ENCODE results near the gene USP34.
"Not testable (repeated sequence)": the region's sequence is repeated elsewhere in the genome, so short reads cannot be mapped to it uniquely, and the experiment has no call there.

The USP34 gene, protein sequence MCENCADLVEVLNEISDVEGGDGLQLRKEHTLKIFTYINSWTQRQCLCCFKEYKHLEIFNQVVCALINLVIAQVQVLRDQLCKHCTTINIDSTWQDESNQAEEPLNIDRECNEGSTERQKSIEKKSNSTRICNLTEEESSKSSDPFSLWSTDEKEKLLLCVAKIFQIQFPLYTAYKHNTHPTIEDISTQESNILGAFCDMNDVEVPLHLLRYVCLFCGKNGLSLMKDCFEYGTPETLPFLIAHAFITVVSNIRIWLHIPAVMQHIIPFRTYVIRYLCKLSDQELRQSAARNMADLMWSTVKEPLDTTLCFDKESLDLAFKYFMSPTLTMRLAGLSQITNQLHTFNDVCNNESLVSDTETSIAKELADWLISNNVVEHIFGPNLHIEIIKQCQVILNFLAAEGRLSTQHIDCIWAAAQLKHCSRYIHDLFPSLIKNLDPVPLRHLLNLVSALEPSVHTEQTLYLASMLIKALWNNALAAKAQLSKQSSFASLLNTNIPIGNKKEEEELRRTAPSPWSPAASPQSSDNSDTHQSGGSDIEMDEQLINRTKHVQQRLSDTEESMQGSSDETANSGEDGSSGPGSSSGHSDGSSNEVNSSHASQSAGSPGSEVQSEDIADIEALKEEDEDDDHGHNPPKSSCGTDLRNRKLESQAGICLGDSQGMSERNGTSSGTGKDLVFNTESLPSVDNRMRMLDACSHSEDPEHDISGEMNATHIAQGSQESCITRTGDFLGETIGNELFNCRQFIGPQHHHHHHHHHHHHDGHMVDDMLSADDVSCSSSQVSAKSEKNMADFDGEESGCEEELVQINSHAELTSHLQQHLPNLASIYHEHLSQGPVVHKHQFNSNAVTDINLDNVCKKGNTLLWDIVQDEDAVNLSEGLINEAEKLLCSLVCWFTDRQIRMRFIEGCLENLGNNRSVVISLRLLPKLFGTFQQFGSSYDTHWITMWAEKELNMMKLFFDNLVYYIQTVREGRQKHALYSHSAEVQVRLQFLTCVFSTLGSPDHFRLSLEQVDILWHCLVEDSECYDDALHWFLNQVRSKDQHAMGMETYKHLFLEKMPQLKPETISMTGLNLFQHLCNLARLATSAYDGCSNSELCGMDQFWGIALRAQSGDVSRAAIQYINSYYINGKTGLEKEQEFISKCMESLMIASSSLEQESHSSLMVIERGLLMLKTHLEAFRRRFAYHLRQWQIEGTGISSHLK (N-terminal part only)

GRCh38 chr2:61470965-61471904, at the start of gene USP34:
Gene USP34, minus strand, starts transcription at chr2:61471087. Its CDS starts 395 bp downstream, at chr2:61470692.
- DNase-seq = peak; percentile 93

DNA sequence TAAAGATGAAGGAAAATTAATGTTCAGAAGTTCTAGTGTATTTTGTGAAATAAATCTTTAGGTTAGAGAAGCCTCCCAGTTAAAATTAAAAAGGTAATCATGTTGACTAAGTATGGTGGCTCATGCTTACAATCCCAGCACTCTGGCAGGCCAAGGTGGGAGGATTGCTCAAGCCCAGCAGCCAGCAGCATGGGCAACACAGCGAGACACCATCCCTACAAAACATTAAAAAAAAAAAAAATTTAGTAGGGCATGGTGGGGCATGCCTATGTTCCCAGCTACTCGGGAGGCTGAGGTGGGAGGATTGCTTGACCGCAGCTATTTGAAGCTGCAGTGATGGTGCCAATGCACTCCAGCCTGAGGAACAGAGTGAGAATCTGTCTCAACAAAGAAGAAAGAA, 49.4 kb upstream of the USP34 start:
- DNase-seq = no peak

DNA sequence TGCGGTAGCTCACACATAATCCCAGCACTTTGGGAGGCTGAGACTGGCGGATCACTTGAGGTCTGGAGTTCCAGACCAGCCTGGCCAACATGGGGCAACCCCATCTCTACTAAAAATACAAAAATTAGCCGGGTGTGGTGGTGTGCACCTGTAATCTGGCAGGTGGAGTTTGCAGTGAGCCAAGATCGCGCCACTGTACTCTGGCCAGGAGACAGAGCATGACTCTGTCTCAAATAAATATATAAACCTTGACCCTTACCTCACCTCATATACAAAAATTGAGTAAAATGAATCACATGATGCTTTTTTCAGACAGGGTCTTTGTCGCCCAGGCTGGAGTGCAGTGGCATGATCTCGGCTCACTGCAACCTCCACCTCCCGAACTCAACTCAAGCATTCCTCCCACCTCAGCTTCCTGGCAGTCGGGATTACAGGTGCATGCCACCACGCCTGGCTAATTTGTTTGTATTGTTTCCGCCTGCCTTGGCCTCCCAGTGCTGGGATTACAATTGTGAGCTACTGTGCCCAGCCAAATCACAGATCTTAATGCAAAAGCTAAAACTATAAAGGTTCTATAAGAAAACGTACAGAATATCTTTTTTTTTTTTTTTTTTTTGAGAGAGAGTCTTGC, 42.0 kb upstream of the USP34 start:
- no peak for DNase-seq

DNA sequence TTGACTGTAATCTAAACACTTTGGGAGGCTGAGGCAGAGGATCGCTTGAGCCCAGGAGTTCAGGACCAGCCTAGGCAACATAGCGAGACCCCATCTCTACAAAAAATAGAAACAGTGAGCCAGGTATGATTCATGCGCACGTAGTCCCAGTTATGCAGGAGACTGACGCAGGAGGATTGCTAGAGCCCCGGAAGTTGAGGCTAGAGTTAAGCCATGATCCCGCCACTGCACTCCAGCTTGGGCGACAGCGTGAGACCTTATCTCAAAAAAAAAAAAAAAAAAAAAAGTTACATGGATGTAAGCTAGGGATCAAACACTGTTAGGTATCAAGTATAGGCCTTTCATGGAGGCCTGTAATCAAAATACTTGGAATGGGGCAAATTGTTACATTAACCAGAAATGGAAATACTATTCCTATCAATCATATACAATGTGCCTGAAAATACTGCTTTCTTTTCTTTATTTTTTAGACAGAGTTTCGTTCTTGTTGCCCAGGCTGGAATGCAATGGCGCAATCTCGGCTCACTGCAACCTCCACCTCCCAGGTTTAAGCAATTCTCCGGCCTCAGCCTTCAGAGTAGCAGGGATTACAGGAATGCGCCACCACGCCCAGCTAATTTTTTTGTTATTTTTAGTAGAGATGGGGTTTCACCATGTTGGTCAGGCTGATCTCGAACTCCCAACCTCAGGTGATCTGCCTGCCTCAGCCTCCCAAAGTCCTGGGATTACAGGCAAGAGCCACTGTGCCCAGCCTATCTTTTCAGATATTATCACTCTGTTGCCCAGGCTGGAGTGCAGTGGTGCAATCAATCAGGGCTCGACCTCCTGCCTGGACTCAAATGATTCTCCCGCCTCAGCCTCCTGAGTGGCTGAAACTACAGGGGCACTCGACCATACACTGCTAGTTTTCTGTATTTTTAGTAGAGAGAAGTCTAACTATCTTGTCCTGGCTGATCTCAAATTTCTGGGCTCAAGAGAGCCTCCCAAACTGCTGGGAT, 40.1 kb upstream of the USP34 start:
- no peak for DNase-seq

DNA sequence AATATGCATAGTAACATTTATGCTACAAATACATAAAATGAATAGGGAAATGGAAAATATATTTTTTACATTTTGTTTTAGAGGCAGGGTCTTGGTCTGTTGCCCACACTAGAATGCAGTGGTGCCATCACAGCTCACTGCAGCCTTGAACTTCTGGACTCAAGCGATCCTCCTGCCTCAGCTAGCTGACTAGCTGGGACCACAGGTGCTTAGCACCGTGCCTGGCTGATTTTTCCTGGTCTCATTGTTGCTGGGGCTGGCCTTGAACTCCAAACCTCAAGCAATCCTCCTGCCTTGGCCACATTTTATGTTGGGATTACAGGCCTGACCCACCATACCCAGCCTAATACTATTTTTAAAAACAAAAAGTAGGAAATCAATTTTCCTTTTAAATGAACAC, 34.1 kb upstream of the USP34 start:
- DNase-seq = no peak

- no peak for DNase-seq
Observed at GRCh38 chr2:61499060-61499459, 28.2 kb upstream of the USP34 start.

DNA sequence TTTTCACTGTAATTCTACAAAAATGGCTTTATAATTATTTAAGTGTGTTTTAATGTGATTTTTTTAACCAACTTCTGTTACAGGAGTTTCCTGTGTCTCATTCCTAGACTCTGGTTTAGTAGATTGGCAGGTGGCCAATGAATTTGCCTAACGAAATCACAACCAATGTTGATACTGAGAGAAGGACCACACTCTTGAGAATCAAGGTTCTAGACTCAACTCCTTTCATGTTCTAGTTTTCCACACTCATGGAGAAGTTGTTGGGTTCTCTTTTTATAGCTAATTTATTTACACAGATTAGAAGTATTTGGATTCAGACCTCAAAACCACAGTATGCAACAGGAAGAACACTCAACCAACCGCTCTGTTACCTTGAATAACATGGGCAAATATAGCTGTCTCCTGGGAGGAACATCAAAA, 22.6 kb upstream of the USP34 start:
- no peak for DNase-seq

DNA sequence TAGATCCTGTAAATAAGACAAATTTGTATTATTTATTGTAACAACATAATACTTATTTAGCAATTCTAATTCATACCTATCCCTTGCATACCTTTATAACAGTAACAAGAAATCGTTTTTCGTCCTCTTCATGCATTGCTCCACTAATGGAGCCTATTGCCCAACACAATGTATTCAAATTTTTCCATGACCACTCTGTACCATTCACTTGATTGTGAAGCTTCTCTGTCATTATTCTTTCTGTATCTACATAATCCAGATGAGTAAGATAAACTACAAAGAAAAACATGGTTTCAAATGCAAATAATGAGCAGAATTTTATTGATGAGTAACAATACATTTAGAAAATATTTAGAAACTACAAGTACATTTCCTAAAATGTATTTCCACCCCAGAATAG, 21.6 kb upstream of the USP34 start:
- DNase-seq = no peak

DNA sequence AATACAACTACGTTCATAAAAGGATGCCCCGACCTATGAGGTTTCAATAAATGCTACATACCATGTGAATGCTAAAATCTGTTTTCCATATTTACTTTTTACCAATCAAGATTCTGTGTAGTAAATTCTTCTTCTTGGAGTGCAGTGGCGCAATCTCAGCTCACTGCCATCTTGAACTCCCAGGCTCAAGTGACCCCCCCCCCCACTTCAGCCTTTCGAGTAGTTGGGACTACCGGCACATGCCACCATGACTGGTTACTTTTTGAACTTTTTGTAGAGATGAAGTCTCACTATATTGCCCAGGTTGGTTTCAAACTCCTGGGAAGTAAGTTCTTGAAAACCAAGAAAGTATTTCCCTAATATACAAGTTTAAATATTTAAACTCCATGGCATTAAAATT, 14.4 kb upstream of the USP34 start:
- DNase-seq = no peak

DNA sequence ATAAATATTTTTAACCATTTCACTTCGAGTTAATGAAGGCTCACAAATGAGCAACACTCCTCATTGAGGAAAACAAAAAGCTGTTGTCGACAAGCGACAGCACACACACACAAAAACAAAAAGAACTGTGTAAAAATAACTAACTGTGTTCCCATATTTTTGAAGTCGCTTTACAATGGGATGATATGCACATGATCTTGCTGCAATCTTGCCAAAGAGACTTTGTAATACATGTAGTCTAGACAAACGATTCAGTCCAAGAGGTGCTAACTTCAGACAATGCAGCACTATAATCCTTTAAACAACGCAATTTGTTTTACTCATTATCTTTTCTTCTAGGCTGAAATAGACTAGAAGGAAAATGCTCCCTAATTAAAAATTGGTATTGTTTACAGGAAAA, 7.2 kb upstream of the USP34 start:
- DNase-seq = no peak

GRCh38 chr2:61476929-61477589, 6.2 kb upstream of the USP34 start:
- DNase-seq = not testable (repeated sequence)

- peak; percentile 69 for DNase-seq
Observed at GRCh38 chr2:61471905-61472805, 1.3 kb upstream of the USP34 start.

DNA sequence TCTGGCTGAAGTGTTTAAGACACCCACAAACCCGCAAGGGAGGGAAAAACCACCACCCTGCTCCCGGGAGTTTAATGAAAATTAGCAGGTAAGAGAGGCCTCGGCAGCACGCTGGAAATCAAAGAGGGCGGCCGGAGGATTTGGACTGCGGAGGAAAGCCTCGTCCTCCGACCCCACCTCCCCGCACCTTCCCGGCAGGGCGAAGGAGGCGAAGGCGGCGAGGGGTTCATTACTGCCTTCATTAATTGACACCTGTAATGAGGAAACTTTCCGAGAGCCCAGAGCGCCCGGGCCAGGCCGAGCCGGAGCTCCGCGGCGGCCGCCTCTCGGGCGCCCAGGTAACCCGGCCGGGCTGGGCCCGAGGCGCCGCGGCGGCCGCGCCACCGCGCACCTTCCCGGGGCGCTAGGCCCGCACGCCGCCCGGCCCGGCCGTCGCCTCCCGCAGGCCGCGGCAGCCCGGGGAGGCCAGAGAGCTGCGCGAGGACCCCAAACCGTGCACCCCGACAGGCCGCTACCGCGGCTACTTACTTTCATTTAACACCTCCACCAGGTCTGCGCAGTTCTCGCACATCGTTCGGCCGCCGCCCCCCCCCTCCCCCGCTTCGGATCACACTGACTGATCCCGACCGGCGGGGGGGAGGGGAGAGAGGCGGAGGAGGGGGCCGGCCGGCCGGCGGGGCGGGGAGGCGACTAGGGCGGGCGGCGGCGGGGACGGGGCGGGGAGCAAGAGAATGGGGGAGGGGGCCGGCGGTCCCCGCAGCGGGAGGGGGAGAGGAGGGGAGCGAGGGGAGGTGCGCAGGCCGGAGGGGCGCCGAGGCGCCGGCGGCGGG, 550 bp downstream of the USP34 start:
- DNase-seq = peak; percentile 75

GRCh38 chr2:61469424-61470121, 1.3 kb downstream of the USP34 start:
- DNase-seq = peak; percentile 41

DNA sequence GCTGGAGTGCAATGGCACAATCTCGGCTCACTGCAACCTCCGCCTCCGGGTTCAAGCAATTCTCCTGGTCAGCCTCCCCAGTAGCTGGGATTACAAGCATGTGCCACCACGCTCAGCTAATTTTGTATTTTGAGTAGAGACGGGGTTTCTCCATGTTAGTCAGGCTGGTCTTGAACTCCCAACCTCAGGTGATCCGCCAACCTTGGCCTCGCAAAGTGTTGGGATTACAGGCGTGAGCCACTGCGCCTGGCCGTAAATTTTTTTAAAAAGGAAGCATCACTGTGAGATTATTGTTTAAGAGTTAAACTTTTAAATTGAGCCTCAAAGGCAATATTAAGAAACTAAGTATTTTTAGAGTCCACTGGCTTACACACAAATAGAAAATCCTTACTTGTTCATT, 2.7 kb downstream of the USP34 start:
- not testable (repeated sequence) for DNase-seq

DNA sequence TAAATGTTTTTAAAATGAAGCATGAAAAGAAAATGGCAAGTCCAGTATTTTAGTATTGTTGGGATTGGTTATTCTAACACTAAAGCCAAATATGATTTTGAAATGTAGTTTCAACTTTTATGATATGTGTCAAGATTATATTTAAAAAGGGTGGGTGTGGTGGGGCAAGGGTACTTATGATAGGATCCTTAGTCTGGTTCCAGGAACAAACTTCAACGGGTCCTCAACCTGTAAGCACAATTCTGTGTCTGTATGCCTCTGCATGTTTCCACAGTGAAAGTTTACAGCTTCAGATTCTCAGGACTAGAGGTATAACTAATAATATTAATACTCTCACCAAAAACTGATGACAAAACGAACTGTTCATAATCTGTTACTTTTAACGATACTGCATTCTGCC, 5.8 kb downstream of the USP34 start:
- peak; percentile 34 for DNase-seq

All from hematopoietic multipotent progenitor cell treated with erythropoietin and hydrocortisone succinate and interleukin-3 and kit ligand, for 8 days (in vitro differentiated cells).